Measurements from ENCODE around the gene ENTPD8. TPM values are rescaled to one million over a fixed set of nuclear protein-coding genes. Genes with fewer than 3 reads are reported as not detected.

Gene ENTPD8
- total and polyA plus RNA-seq, 2 experiments from 2014 or later: 7.1 to 16.5 TPM

DNA sequence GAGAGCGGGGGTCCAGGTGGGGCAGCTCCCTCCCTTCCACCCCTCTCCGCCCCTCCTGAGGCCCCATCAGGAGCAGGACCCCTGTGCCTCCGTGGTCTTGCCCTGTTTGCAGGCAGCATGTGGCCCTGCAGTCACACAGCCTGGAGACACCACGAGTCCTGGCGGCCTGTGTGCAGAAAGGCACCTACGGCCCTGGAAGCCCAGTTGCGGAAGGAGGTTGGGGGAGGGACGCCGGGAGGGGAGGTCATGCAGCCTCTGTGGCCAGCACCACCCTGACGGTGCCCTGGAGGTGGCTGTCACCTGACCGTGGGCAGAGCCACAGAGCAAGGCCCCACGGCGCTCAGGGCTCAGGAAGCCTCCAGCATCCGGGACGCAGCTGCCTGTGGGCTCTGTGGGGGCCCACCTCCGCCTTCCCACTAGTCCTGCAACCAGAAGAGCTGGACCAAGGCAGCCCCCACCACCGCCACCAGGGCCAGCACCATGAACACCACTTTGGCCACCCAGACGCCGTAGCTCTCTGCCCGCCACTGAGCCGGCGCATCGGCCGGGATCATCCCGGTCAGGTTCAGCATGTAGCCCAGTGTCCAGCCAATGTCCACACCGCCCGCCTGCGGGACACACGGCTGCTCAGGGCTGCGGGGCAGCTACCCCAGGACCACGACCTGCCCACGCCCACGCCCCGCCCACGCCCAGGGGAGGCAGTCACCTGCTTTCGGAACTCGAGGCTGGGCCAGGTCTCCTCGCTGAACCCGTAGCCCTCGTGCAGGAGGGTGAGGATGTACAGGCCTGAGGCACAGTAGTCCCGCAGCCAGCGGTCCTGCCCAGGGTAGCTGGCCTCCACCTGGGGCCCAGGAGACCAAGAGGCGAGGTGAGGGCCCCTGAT, 6.4 kb downstream of the ENTPD8 start:
- H3K4me2 ChIP-seq: no peak overlapping the region
- WGBS (ENCODE audit: low lambda C conversion rate, missing lambda C conversion rate): 93% methylated on average over 37 of the region's 43 CpGs
- TF ChIP-seq EZH2 (IDR thresholded peaks at IDR 0.05; ENCODE audit: borderline replicate concordance) (no peak), EZH2phosphoT487 (IDR thresholded peaks at IDR 0.05; ENCODE audit: low read depth, severe bottlenecking, unreplicated experiment) (no peak)
- TF ChIP-seq, protein P1, sequence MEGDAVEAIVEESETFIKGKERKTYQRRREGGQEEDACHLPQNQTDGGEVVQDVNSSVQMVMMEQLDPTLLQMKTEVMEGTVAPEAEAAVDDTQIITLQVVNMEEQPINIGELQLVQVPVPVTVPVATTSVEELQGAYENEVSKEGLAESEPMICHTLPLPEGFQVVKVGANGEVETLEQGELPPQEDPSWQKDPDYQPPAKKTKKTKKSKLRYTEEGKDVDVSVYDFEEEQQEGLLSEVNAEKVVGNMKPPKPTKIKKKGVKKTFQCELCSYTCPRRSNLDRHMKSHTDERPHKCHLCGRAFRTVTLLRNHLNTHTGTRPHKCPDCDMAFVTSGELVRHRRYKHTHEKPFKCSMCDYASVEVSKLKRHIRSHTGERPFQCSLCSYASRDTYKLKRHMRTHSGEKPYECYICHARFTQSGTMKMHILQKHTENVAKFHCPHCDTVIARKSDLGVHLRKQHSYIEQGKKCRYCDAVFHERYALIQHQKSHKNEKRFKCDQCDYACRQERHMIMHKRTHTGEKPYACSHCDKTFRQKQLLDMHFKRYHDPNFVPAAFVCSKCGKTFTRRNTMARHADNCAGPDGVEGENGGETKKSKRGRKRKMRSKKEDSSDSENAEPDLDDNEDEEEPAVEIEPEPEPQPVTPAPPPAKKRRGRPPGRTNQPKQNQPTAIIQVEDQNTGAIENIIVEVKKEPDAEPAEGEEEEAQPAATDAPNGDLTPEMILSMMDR (IDR thresholded peaks at IDR 0.05; ENCODE audit: poor library complexity): no peak
- no peak for DNase-seq (ENCODE audit: low spot score)
- no peak overlapping the region for H2AFZ ChIP-seq
- no peaks in the 10 kb centered on the region for H3K27me3 ChIP-seq
- no peak overlapping the region for H3K4me3 ChIP-seq
- H4K20me1 ChIP-seq (ENCODE audit: insufficient read depth, poor library complexity, severe bottlenecking): no peaks in the 10 kb centered on the region
- H3K36me3 ChIP-seq (replicated peaks; ENCODE audit: insufficient read depth, low read depth): no peaks in the 10 kb centered on the region
- peaks cover 5% of the 10 kb centered on the region for H3K4me1 ChIP-seq (ENCODE audit: insufficient read depth)
- H3K79me2 ChIP-seq: no peaks in the 10 kb centered on the region
- H3K27ac ChIP-seq: no peak overlapping the region
- no peaks in the 10 kb centered on the region for H3K9me2 ChIP-seq (replicated peaks; ENCODE audit: insufficient read depth)
- H3K9me3 ChIP-seq (ENCODE audit: low read depth): no peaks in the 10 kb centered on the region

DNA sequence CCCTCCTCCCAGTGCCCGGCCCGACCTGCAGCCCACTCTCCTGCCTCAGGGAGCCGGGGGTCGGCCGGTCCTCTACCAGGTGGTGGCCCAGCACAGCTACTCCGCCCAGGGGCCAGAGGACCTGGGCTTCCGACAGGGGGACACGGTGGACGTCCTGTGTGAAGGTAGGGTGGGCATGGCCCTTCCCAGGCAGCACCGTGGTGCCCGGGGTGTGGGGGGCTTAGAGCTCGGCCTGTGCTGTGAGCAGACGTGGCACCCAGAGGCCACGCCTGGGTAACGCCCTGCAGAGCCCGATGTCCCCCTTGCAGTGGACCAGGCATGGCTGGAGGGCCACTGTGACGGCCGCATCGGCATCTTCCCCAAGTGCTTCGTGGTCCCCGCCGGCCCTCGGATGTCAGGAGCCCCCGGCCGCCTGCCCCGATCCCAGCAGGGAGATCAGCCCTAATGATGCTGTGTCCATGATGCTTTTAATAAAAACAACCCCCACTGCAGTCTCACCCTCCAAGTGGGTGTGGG, 7.2 kb downstream of the ENTPD8 start:
- no peaks in the 10 kb centered on the region for H4K20me1 ChIP-seq (ENCODE audit: insufficient read depth, poor library complexity, severe bottlenecking)
- no peak overlapping the region for H2AFZ ChIP-seq
- H3K9me2 ChIP-seq (replicated peaks; ENCODE audit: insufficient read depth): no peaks in the 10 kb centered on the region
- no peak for TF ChIP-seq EZH2phosphoT487 (IDR thresholded peaks at IDR 0.05; ENCODE audit: low read depth, severe bottlenecking, unreplicated experiment)
- TF ChIP-seq, protein P1 (IDR thresholded peaks at IDR 0.05; ENCODE audit: poor library complexity): no peak
- TF ChIP-seq EZH2 (IDR thresholded peaks at IDR 0.05; ENCODE audit: borderline replicate concordance): no peak
- H3K36me3 ChIP-seq (replicated peaks; ENCODE audit: insufficient read depth, low read depth): no peaks in the 10 kb centered on the region
- no peaks in the 10 kb centered on the region for H3K27me3 ChIP-seq
- WGBS (ENCODE audit: low lambda C conversion rate, missing lambda C conversion rate): 94% methylated on average over 26 of the region's 26 CpGs
- H3K79me2 ChIP-seq: no peaks in the 10 kb centered on the region
- peaks cover 5% of the 10 kb centered on the region for H3K4me1 ChIP-seq (ENCODE audit: insufficient read depth)
- no peak for DNase-seq (ENCODE audit: low spot score)
- H3K4me2 ChIP-seq: no peak overlapping the region
- no peak overlapping the region for H3K4me3 ChIP-seq
- H3K9me3 ChIP-seq (ENCODE audit: low read depth): no peaks in the 10 kb centered on the region
- no peak overlapping the region for H3K27ac ChIP-seq

DNA sequence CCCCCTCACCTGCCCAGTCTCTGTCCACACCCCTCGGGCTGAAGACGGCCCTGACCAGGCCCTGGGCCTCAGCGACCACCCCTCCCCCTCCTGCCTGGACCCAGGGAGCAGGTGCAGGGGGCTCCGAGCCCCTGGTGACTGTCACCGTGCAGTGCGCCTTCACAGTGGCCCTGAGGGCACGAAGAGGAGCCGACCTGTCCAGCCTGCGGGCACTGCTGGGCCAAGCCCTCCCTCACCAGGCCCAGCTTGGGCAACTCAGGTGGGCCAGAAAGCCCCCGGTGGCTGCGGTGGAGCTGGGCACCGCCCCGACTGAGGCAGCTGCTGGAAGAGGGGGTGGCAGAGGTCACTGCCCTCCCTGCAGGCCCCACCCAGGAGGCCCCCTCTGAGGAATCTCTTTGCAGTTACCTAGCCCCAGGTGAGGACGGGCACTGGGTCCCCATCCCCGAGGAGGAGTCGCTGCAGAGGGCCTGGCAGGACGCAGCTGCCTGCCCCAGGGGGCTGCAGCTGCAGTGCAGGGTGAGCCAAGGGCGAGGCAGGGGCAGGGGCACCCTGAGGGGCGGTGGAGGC, 7.7 kb downstream of the ENTPD8 start:
- Histone ChIP-seq H3K36me3 (replicated peaks; ENCODE audit: insufficient read depth, low read depth) (no peaks in the 10 kb centered on the region), H2AFZ (no peak overlapping the region), H3K4me2 (no peak overlapping the region), H3K4me3 (no peak overlapping the region), H3K9me2 (replicated peaks; ENCODE audit: insufficient read depth) (no peaks in the 10 kb centered on the region), H3K9me3 (ENCODE audit: low read depth) (no peaks in the 10 kb centered on the region), H3K27ac (no peak overlapping the region), H3K79me2 (no peaks in the 10 kb centered on the region), H3K4me1 (ENCODE audit: insufficient read depth) (peaks cover 5% of the 10 kb centered on the region), H3K27me3 (no peaks in the 10 kb centered on the region), H4K20me1 (ENCODE audit: insufficient read depth, poor library complexity, severe bottlenecking) (no peaks in the 10 kb centered on the region)
- TF ChIP-seq, protein P1 (IDR thresholded peaks at IDR 0.05; ENCODE audit: poor library complexity): no peak
- TF ChIP-seq EZH2phosphoT487 (IDR thresholded peaks at IDR 0.05; ENCODE audit: low read depth, severe bottlenecking, unreplicated experiment) (no peak), EZH2 (IDR thresholded peaks at IDR 0.05; ENCODE audit: borderline replicate concordance) (no peak)
- WGBS (ENCODE audit: low lambda C conversion rate, missing lambda C conversion rate): 86% methylated on average over 19 of the region's 19 CpGs
- DNase-seq (ENCODE audit: low spot score): no peak

All from hepatocyte (in vitro differentiated cells).